Natural killer cell treated with Interleukin-12 subunit alpha and Interleukin-12 subunit beta and Interleukin-15 and Interleukin-18, amount 100 ng/mL, for 72 hours (primary cell): Measurements from ENCODE around the gene SLC26A8. TPM values are rescaled to one million over a fixed set of nuclear protein-coding genes. Genes with fewer than 3 reads are reported as not detected.
"Not testable (repeated sequence)": the region's sequence is repeated elsewhere in the genome, so short reads cannot be mapped to it uniquely, and the experiment has no call there.

Source experiments
- ATAC-seq, 2 donors: fragments of 150-1000 bp; cut with Tn5 transposase in 1 of 2; sonication (Bioruptor Pico), chemical (Tn5 transposase) in 1 of 2; 2 replicates each; pipeline ENCODE4 v1.10.0; 2021
- DNase-seq: peaks from one replicate; pipeline ENCODE4 v3.0.0; 2022; ENCODE audit warnings: low spot score
- H3K27ac Mint-ChIP-seq, 2 donors: 1 replicate in 1 of 2; 2 replicates in 1 of 2; pipeline ENCODE4 v1.8.0; 2022; ENCODE audit warnings: mixed read lengths in 2 of 2, mild to moderate bottlenecking in 1 of 2, moderate library complexity in 1 of 2
- H3K27me3 Mint-ChIP-seq, 2 donors: 1 replicate in 1 of 2; 2 replicates in 1 of 2; pipeline ENCODE4 v1.8.0; 2022; ENCODE audit warnings: mixed read lengths in 2 of 2
- H3K36me3 Mint-ChIP-seq: one replicate; pipeline ENCODE4 v1.8.0; 2022; ENCODE audit warnings: mixed read lengths
- H3K4me1 Mint-ChIP-seq, 2 donors: 1 replicate in 1 of 2; 2 replicates in 1 of 2; pipeline ENCODE4 v1.8.0; 2022; ENCODE audit warnings: low read depth in 2 of 2, mixed read lengths in 2 of 2, mild to moderate bottlenecking in 1 of 2
- H3K4me3 Mint-ChIP-seq: one replicate; pipeline ENCODE4 v1.8.0; 2022; ENCODE audit warnings: mixed read lengths
- H3K9me3 Mint-ChIP-seq: 2 replicates; pipeline ENCODE4 v1.8.0; 2022; ENCODE audit warnings: mixed read lengths
- total RNA-seq, 2 donors: library from RNA; stranded (reverse); gene quantifications; one replicate each; pipeline ENCODE4 v1.2.3, GENCODE V29; 2022

SLC26A8 gene
- total RNA-seq, 2 donors from 2014 or later, result 0.33 TPM; not detected in 1

DNA sequence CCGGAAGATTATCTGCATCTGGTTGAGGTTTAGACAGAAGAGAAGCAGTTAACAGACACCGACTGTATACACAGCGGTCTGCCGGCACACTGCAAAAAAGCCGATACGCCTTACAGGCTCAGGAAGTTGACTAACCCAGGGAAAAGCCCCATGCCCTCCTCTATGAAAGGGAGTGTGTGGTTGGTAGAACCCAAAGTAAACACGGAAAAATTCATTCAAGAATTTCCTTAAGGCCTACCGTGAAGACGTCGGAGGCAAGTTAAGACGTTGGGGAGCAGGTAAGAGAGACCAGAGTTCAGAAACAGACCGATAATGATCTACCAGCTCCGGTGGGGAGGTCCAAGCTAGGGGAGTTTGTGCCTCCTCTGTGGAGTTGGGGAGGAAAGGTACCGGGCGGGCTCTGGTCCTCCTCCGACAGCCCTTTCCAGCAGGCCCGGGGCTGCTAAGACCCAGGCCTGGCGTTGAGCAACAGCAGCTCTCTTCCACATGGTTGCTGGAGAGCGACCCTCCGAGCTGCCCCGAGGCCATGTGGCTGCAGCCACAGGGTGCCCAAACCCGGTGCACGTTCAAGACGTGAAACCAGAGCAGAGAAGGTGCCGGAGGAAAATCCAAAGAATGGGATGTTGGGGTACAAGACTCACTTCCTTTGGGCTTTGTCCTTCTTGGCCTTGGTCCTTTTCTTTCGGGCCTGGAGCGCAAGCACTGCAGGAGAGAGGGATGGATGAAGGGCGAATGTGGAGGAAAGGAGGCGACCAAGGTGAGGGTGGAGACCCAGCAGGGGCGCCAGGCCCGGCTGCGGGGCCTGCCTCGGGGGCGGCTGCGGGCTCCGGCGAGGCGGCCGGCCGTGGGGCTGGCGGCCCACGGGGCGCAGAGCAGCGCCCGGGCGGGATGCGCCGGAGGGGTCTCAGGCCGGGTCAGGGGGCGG is 104.4 kb downstream of the SLC26A8 start:
- Mint-ChIP-seq H3K27me3 (no peaks in the 10 kb centered on the region), H3K4me3 (peak overlapping the region; percentile 100), H3K9me3 (no peaks in the 10 kb centered on the region), H3K27ac (peak overlapping the region; percentile 91 to 95), H3K4me1 (peaks cover 32 to 41% of the 10 kb centered on the region in 2 donors), H3K36me3 (peaks cover 12% of the 10 kb centered on the region)
- peak; percentile 78 for DNase-seq
- ATAC-seq, result peak; percentile 76 to 78

DNA sequence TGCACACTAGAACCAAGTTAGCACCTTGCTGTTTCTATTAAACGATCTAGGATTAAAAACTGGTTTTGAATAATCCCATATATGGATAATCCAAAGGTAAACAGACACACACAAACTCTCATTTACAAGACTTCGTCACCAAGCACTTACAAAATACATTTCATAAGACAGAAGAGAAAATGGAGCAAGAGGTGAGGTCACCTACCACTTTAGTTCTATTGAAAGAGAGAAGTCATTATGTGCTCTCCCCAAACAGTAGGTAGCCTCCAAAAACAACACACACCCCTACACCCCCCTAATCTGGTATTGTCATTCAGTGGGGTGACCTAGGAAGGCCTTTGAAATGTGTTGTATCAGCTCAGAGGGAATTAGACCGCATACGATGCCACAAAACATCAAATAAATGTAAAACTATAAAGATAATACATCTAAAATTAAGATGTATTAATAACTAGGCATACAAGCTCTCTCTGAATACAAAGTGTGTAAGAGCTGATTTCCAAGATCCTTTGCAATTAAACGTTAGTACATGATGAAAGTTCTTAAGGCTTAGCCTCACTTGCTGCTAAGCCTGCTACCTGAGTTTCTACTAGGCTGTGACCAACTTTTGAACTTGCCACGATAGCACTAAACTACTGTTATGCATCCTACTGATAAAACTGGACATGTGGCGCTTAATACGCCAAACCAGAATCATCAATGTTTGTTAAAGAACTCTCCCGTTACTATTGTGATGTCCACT is 105.2 kb downstream of the SLC26A8 start:
- Mint-ChIP-seq H3K4me1 (peaks cover 32 to 41% of the 10 kb centered on the region in 2 donors), H3K4me3 (peak overlapping the region; percentile 100), H3K9me3 (no peaks in the 10 kb centered on the region), H3K27ac (peak overlapping the region; percentile 91 to 95), H3K36me3 (peaks cover 12% of the 10 kb centered on the region), H3K27me3 (no peaks in the 10 kb centered on the region)
- ATAC-seq (peak; percentile 1 to 18), DNase-seq (no peak)

DNA sequence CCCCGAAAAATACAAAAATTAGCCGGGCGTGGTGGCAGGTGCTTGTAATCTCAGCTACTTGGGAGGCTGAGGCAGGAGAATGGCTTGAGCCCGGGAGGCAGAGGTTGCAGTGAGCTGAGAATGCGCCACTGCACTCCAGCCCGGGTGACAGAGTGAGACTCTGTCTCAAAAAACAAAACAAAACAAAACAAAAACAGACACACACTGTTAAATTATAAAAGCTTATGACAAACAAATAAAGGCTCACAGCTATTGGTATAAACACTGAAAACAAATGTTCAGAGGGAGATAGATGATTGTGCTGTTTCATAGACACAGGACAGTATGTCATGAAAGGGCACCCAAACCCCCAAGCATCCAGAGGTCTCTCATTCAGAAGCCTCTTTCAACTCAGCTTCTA is 107.5 kb downstream of the SLC26A8 start:
- H3K9me3 Mint-ChIP-seq, ATAC-seq, H3K27me3 Mint-ChIP-seq, H3K4me3 Mint-ChIP-seq, DNase-seq: not testable (repeated sequence)
- Mint-ChIP-seq H3K27ac (peak overlapping the region in 1 of 2 donors; percentile 63), H3K36me3 (peaks cover 16% of the 10 kb centered on the region), H3K4me1 (peaks cover 27 to 32% of the 10 kb centered on the region in 2 donors)

DNA sequence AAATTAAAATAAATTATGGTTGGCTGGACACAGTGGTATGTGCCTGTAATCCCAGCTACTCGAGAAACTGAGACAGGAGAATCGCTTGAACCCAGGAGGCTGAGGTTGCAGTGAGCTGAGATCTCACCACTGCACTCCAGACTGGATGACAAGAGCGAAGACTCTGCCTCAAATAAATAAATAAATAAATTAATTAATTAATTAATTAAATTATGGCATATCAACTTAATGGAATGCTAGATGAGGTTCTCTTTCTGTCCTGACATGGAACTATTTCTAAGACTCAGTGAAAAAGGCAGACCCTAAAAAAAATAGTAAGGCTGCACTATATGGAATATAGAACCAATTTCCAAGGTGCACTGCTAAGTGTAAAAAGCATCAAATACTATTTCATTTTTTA is 108.4 kb downstream of the SLC26A8 start:
- H3K4me3 Mint-ChIP-seq, result no peak overlapping the region
- no peaks in the 10 kb centered on the region for H3K9me3 Mint-ChIP-seq
- ATAC-seq, result no peak
- no peak for DNase-seq
- H3K4me1 Mint-ChIP-seq, result peaks cover 25% of the 10 kb centered on the region in 2 donors
- peaks cover 18% of the 10 kb centered on the region for H3K36me3 Mint-ChIP-seq
- H3K27me3 Mint-ChIP-seq, result no peaks in the 10 kb centered on the region
- H3K27ac Mint-ChIP-seq, result no peak overlapping the region

DNA sequence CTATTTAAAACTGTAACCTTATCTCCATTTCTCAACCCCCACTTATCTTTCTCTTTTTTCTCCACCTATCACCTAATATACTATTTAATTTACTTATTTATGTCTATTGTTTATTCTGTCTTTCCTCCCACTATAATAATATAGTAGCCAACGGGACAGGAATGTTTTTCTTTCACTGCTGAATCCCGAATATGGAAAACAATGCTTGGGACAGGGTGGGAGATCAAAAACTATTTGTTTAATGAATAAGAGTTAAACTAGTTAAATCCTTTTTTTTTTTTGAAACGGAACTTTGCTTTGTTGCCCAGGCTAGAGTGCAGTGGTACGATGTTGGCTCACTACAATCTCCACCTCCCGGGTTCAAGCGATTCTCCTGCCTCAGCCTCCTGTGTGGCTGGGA is 109.9 kb downstream of the SLC26A8 start:
- no peak for ATAC-seq
- Mint-ChIP-seq H3K27me3 (no peaks in the 10 kb centered on the region), H3K27ac (no peak overlapping the region), H3K36me3 (peaks cover 25% of the 10 kb centered on the region), H3K9me3 (no peaks in the 10 kb centered on the region), H3K4me1 (peaks cover 17 to 24% of the 10 kb centered on the region in 2 donors), H3K4me3 (no peak overlapping the region)
- DNase-seq, result no peak

DNA sequence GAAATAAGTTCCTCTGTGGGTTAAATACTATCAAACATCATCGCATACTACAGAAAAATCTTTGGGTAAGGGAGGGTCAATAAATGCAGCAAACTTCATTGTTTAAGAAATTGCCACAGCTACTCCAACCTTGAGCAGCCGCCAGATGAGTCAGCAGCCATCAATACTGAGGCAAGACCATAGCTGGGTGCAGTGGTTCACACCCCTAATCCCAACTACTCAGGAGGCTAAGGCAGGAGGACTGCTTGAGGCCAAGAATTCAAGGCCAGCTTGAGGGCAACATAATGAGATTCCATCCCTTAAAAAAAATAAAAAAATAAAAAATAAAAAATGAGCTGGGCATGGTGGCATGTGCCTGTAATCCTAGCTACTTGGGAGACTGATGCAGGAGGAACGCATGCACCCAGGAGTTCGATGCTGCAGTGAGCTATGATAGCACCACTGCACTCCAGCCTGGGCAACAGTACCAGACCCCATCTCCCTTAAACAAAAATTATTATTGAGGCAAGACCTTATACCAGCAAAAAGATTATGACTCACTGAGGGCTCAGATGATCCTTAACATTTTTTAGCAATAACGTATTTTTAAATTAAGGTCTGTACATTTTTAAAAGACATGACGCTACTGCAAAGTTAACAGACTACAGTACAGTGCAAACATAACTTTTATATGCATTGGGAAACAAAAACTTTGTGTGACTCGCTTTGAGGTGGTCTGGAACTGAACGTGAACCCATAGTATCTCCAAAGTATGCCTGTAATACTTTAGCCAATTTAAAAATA is 112.4 kb downstream of the SLC26A8 start:
- H3K4me1 Mint-ChIP-seq, result peaks cover 0 to 25% of the 10 kb centered on the region in 2 donors
- no peak overlapping the region for H3K4me3 Mint-ChIP-seq
- H3K27me3 Mint-ChIP-seq, result no peaks in the 10 kb centered on the region
- H3K27ac Mint-ChIP-seq, result no peak overlapping the region
- H3K9me3 Mint-ChIP-seq, result no peaks in the 10 kb centered on the region
- H3K36me3 Mint-ChIP-seq, result peaks cover 36% of the 10 kb centered on the region
- DNase-seq, result no peak
- no peak for ATAC-seq

DNA sequence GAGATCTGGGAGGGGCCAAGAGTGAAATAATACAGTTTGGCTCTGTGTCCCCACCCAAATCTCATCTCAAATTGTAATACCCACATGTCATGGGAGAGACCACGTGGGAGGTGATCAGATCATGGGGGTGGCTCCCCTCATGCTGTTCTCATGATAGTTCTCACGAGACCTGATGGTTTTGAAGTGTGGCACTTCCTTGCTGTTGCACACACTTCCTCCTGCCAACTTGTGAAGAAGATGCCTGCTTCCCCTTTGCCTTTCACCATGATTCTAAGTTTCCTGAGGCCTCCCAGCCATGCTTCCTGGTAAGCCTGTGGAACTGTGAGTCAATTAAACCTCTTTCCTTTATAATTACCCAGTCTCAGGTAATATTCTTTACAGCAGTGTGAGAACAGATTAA is 114.9 kb downstream of the SLC26A8 start:
- ATAC-seq, H3K4me3 Mint-ChIP-seq, H3K27me3 Mint-ChIP-seq, H3K9me3 Mint-ChIP-seq, DNase-seq, H3K27ac Mint-ChIP-seq: not testable (repeated sequence)
- peaks cover 41% of the 10 kb centered on the region for H3K36me3 Mint-ChIP-seq
- peaks cover 6 to 31% of the 10 kb centered on the region in 2 donors for H3K4me1 Mint-ChIP-seq

DNA sequence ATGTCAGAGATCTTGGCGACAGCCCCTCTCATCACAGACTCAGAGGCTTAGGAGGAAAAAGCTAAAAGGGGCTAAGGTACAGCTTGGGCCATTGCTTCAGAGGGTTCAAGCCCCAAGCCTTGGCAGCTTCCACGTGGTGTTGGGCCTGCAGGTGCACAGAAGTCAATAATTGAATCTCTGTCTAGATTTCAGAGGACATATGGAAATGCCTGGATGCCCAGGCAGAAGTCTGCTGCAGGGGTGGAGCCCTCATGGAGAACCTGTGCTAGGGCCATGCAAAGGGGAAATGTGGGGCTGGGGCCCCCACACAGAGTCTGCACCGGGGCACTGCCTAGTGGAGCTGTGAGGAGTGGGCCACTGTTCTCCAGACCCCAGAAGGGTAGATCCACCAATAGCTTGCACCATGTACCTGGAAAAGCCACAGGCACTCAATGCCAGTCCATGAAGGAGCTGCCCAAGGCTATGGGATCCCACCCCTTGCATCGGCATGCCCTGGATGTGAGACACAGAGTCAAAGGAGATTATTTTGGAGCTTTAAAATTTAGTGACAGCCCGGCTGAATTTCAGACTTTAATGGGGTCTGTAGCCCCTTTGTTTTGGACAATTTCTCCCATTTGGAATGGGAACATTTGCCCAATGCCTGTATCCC is 115.6 kb downstream of the SLC26A8 start:
- Mint-ChIP-seq H3K36me3 (peaks cover 41% of the 10 kb centered on the region), H3K4me1 (peaks cover 6 to 31% of the 10 kb centered on the region in 2 donors)
- not testable (repeated sequence) for H3K27ac Mint-ChIP-seq, H3K4me3 Mint-ChIP-seq, ATAC-seq, H3K9me3 Mint-ChIP-seq, DNase-seq, H3K27me3 Mint-ChIP-seq

DNA sequence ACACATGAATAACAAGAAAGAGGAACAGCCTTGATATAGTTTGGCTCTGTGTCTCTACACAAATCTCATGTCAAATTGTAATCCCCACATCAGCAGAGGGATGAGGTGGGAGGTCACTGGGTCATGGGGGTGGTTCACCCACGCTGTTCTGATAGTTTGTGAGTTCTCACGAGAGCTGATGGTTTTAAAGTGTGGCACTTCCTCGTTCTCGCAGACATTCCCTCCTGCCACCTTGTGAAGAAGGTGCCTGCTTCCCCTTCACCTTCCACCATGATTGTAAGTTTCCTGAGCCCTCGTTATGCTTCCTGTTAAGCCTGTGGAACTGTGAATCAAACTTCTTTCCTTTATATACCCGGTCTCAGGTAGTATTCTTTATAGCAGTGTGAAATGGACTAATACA is 116.7 kb downstream of the SLC26A8 start:
- ATAC-seq (no peak), DNase-seq (no peak)
- no peaks in the 10 kb centered on the region for H3K9me3 Mint-ChIP-seq
- no peaks in the 10 kb centered on the region for H3K27me3 Mint-ChIP-seq
- peaks cover 41% of the 10 kb centered on the region for H3K36me3 Mint-ChIP-seq
- H3K4me3 Mint-ChIP-seq, result no peak overlapping the region
- no peak overlapping the region for H3K27ac Mint-ChIP-seq
- H3K4me1 Mint-ChIP-seq, result peaks cover 6 to 31% of the 10 kb centered on the region in 2 donors

DNA sequence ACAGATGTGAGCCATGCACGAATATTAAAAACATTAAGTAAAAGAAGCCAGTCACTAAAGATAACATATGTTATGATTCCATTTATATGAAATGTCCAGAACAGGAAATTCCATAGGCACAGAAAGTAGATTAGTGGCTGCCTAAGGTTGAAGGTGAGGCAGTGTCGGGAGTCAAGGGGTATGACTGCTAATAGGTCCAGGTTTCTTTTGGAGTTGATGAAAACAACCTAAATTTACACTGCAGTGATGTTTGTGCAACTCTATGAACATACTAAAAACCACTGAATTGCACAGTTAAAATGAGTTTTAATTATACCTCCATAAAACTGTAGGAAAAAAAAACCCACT is 118.0 kb downstream of the SLC26A8 start:
- Mint-ChIP-seq H3K27ac (no peak overlapping the region), H3K4me3 (no peak overlapping the region), H3K36me3 (peaks cover 37% of the 10 kb centered on the region), H3K27me3 (no peaks in the 10 kb centered on the region), H3K4me1 (peaks cover 6 to 31% of the 10 kb centered on the region in 2 donors), H3K9me3 (no peaks in the 10 kb centered on the region)
- no peak for DNase-seq
- no peak for ATAC-seq

DNA sequence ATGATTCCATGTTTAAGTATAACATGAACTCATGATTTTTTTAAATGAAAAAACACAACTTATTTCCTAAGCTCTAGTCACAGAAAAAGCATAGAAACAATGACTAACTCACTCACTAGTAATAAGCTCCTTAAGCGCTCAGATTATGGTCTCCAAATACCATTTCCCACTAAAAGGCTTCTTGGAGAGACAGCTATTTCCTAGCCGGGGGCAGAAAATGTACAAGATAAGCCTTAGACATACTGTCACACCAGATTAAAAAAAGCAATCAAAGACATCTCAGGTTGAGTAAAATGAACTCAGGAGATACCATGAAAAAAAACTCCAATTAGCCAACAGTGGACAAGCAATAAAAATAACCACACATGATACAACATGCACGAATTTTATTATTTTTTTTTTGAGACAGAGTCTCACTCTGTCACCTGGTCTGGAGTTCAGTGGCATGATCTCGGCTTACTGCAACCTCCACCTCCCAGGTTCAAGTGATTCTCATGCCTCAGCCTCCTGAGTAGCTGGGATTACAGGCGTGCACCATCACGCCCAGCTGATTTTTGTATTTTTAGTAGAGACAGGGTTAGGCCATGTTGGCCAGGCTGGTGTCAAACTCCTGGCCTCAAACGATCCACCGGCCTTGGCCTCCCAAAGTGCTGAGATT is 118.5 kb downstream of the SLC26A8 start:
- Mint-ChIP-seq H3K36me3 (peaks cover 34% of the 10 kb centered on the region), H3K27ac (peak overlapping the region in 1 of 2 donors; percentile 6)
- ATAC-seq, result no peak

DNA sequence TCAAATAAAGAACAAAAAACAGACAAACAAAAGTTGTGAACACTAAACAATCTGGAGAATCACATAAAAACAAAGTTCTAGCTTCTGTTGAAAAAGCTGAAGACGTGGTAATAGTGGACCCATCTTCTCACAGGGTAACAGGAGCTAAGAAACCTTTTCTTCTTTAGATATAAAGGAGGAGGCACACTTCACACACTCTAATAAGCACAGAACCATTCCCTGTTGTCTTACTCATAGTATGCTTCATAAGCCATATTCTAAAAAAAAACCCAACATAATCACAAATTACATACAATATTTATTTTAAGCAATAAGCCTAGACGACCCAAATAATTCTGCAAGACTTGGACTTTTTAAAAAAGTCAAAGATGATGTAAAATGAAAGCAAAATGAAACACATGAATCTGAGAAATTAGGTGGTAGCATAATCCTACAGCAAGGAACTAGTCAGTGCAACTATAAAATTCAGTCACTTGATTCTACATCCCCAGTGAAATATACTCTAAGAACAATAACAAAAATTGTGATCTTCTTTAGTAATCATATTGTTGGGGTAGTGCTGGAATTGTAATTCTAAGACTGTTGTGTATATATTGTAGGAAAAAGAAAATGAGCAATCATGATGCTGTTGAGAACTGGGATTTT is 119.2 kb downstream of the SLC26A8 start:
- Mint-ChIP-seq H3K27me3 (no peaks in the 10 kb centered on the region), H3K9me3 (no peaks in the 10 kb centered on the region), H3K36me3 (peaks cover 34% of the 10 kb centered on the region), H3K4me3 (no peak overlapping the region), H3K4me1 (peaks cover 12 to 30% of the 10 kb centered on the region in 2 donors), H3K27ac (peak overlapping the region in 1 of 2 donors; percentile 6)
- DNase-seq, result no peak
- ATAC-seq, result no peak

More for the DNA sequence above, 118.5 kb downstream of the SLC26A8 start:
- Mint-ChIP-seq H3K4me1 (peaks cover 6 to 31% of the 10 kb centered on the region in 2 donors), H3K9me3 (no peaks in the 10 kb centered on the region), H3K4me3 (no peak overlapping the region), H3K27me3 (no peaks in the 10 kb centered on the region)
- no peak for DNase-seq
